Activated CD8-positive, alpha-beta memory T cell treated with anti-CD3 and anti-CD28 coated beads, Interleukin-2, amount 10 ng/mL, durations not matched to agents 7 days and 5 days (primary cell): ENCODE results near the gene DENND2A. TPM values are rescaled to one million over a fixed set of nuclear protein-coding genes. Genes with fewer than 3 reads are reported as not detected.

ENCODE experiments used
- ATAC-seq: fragments of 150-1000 bp; cut with Tn5 transposase; one replicate; pipeline ENCODE4 v1.10.0; 2021; ENCODE audit warnings: moderate library complexity
- CTCF ChIA-PET: fragments of 350-600 bp; sonication (Branson Sonifier 250); formaldehyde crosslinking; loops from one replicate; lab custom pipeline; 2021; ENCODE audit warnings: antibody characterized with exemption; lab: Charles Lee
- DNase-seq: peaks from one replicate; pipeline ENCODE4 v3.0.0-alpha.2; 2020
- H3K27ac Mint-ChIP-seq: one replicate; pipeline ENCODE4 v1.8.0; 2021; ENCODE audit warnings: mild to moderate bottlenecking, mixed read lengths
- H3K27me3 Mint-ChIP-seq: one replicate; pipeline ENCODE4 v1.8.0; 2021; ENCODE audit warnings: mixed read lengths
- H3K36me3 Mint-ChIP-seq: one replicate; pipeline ENCODE4 v1.8.0; 2021; ENCODE audit warnings: mild to moderate bottlenecking, mixed read lengths
- H3K4me1 Mint-ChIP-seq: one replicate; pipeline ENCODE4 v1.8.0; 2021; ENCODE audit warnings: mixed read lengths
- H3K4me3 Mint-ChIP-seq: one replicate; pipeline ENCODE4 v1.8.0; 2021; ENCODE audit warnings: mild to moderate bottlenecking, moderate library complexity, mixed read lengths
- H3K9me3 Mint-ChIP-seq: one replicate; pipeline ENCODE4 v1.8.0; 2022; ENCODE audit warnings: low read depth, mixed read lengths
- total RNA-seq, 2 experiments: library from RNA; stranded (reverse); gene quantifications; one replicate each; pipeline ENCODE4 v1.2.3, GENCODE V29; 2021

Gene DENND2A
- total RNA-seq, 2 experiments from 2014 or later = 0.32 TPM; not detected in 1

DNA sequence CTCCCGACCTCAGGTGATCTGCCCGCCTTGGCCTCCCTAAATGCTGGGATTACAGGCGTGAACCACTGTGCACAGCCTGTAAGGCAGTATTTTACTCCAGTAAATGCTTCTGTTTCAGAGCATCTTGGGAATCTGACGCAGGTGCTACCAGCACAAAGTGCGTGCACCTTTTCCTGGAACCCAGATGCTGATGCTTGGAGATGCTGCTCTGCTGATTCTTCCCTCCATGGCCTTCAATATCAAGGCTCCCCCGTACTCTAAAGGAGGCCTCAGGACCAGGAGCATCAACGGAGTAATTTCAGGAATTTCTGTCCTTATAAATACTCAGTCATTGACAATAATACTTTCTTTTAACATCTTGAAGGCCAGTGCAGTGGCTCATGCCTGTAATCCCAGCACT lies 23.5 kb downstream of the DENND2A start:
- DNase-seq (no peak), ATAC-seq (no peak)
- Mint-ChIP-seq H3K4me1 (no peaks in the 10 kb centered on the region), H3K9me3 (no peaks in the 10 kb centered on the region), H3K27ac (no peak overlapping the region), H3K4me3 (no peak overlapping the region), H3K36me3 (no peaks in the 10 kb centered on the region), H3K27me3 (peaks cover 7% of the 10 kb centered on the region)
- CTCF ChIA-PET = interaction anchor here (1.0 kb wide), 1 partner anchor 74 kb away, joined by 4 read pairs; no protein-coding TSS in a partner anchor

DNA sequence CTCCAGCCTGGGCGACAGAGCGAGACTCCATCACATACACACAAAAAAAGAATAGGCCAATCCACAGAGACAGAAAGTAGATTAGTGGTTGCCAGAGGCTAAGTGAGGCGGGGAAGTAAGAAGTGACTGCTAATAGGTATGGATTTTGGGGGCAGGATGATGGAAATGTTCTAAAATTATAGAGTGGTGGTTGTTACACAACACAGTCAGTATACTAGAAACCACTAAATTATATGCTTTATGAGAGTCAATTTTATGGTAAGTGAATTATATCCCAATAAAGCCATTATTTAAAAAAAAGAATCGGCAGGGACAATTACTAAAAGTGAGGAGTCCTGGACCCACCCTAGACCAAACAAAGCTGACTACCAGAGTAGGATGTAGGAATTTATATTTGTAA lies 24.3 kb downstream of the DENND2A start:
- ATAC-seq (no peak), DNase-seq (no peak)
- CTCF ChIA-PET = interaction anchor here (1.0 kb wide), 1 partner anchor 74 kb away, joined by 4 read pairs; no protein-coding TSS in a partner anchor
- Mint-ChIP-seq H3K36me3 (no peaks in the 10 kb centered on the region), H3K27me3 (peaks cover 3% of the 10 kb centered on the region), H3K9me3 (no peaks in the 10 kb centered on the region), H3K27ac (no peak overlapping the region), H3K4me3 (no peak overlapping the region), H3K4me1 (no peaks in the 10 kb centered on the region)

- Mint-ChIP-seq H3K4me3 (no peak overlapping the region), H3K36me3 (no peaks in the 10 kb centered on the region), H3K9me3 (no peaks in the 10 kb centered on the region), H3K27ac (no peak overlapping the region), H3K27me3 (peaks cover 3% of the 10 kb centered on the region), H3K4me1 (no peaks in the 10 kb centered on the region)
- DNase-seq (no peak), ATAC-seq (no peak)
- CTCF ChIA-PET = no interaction called here
Measured at GRCh38 chr7:140611641-140612040, 29.0 kb downstream of the DENND2A start.

DNA sequence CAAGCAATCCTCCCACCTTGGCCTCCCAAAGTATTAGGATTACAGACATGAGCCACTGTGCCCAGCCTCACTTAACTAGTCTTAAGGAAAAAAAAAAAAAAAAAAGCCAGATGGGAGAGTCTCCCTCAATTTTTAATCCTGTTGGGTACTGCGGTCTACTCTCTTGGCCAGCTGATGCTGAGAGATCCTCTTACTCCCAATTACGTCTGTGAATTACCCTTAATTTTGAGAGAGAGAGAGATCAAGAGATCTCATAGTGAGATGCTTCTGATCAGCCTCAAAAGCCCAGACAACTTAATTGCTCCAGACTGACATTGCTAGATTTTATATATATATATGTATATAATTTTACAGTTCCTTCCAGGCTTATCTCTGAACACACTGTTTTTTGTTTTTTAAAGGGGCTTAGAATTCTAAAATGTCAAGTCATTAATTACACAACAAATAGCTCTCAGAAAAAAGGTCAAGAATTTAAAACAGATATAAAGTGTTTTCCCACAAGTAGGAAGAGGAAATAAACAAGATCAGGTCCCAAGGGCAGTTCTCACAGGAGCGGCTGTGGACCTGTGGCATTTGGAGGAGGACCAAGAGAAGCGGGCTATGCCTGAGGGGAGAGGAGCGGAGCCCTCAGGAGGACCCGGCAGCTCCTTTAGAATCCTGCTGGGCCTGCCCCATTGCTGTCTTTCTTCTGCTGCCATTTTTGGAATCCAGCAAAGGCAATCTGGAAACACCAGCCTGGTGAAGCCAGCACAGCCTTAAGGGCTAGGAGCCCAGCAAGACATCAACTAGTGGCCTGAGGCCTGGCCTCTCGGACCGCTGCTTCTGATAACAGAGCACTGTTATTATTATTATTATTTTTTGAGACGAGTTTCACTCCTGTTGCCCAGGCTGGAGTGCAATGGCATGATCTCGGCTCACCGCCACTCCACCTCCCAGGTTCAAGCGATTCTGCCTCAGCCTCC lies 30.1 kb downstream of the DENND2A start:
- DNase-seq = no peak
- CTCF ChIA-PET = interaction anchor here (0.9 kb wide), 1 partner anchor 26 kb away, joined by 3 read pairs; no protein-coding TSS in a partner anchor
- Mint-ChIP-seq H3K4me3 (no peak overlapping the region), H3K36me3 (no peaks in the 10 kb centered on the region), H3K27me3 (peaks cover 3% of the 10 kb centered on the region), H3K4me1 (no peaks in the 10 kb centered on the region), H3K27ac (no peak overlapping the region), H3K9me3 (no peaks in the 10 kb centered on the region)
- no peak for ATAC-seq

GRCh38 chr7:140609646-140610045 lies 31.0 kb downstream of the DENND2A start:
- ATAC-seq (no peak), DNase-seq (no peak)
- no peaks in the 10 kb centered on the region for H3K4me1 Mint-ChIP-seq
- no peaks in the 10 kb centered on the region for H3K36me3 Mint-ChIP-seq
- peaks cover 3% of the 10 kb centered on the region for H3K27me3 Mint-ChIP-seq
- CTCF ChIA-PET = no interaction called here
- H3K27ac Mint-ChIP-seq = no peak overlapping the region
- H3K9me3 Mint-ChIP-seq = no peaks in the 10 kb centered on the region
- no peak overlapping the region for H3K4me3 Mint-ChIP-seq

DNA sequence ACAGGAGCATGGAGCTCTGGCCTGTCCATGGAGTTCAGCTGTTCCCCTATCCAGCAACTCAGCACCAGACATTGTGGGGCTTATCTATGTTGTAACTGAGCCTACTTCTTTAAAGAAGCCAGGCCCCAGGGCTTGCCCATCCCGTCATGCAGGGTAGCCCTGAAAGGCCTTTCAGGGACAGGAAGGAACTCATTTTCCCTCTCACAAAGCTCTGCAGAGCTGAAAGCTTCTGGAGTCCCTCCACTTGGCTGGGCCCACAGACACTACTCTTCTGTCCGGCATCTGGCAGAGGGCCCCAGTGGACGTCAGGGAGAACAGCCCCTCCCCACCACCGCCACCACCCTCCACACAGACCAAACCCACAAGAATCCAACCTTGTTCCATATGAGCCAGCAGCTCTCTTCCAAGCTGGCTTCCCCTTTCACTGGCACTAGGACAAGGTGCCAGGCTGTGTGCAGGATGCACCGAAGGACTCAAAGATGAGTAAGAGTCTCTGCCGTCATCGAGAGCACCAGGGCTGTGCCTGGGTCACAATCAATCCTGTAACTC lies 33.1 kb downstream of the DENND2A start:
- ATAC-seq = no peak
- CTCF ChIA-PET = no interaction called here

DNA sequence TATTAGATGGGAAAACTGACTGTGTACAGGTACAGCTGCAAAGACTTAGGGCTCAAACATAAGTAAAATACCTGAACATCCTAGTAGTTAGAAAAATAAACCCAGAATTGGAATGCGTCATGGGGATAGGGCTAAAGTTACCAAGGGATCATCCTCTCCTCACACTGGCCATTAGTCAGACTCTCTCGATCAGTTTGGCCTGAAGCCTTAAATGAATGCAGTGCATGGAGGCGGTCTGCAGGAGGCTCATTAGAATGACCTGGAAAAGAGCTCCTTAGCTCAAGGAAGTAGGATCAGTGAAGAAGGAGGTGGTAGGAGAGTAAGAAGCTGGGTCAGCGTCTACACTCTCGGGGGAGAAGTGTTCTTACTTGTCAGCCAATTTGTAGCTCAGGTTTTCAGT lies 35.3 kb downstream of the DENND2A start:
- no peak overlapping the region for H3K4me3 Mint-ChIP-seq
- CTCF ChIA-PET = interaction anchor here (1.5 kb wide), 1 partner anchor 88 kb away, joined by 4 read pairs; no protein-coding TSS in a partner anchor
- no peaks in the 10 kb centered on the region for H3K36me3 Mint-ChIP-seq
- no peaks in the 10 kb centered on the region for H3K9me3 Mint-ChIP-seq
- H3K27me3 Mint-ChIP-seq = peaks cover 8% of the 10 kb centered on the region
- DNase-seq (no peak), ATAC-seq (no peak)
- no peak overlapping the region for H3K27ac Mint-ChIP-seq
- H3K4me1 Mint-ChIP-seq = no peaks in the 10 kb centered on the region

More for the DNA sequence above, 33.1 kb downstream of the DENND2A start:
- no peak for DNase-seq
- Mint-ChIP-seq H3K36me3 (no peaks in the 10 kb centered on the region), H3K27ac (no peak overlapping the region), H3K27me3 (no peaks in the 10 kb centered on the region), H3K4me1 (no peaks in the 10 kb centered on the region), H3K9me3 (no peaks in the 10 kb centered on the region), H3K4me3 (no peak overlapping the region)

DNA sequence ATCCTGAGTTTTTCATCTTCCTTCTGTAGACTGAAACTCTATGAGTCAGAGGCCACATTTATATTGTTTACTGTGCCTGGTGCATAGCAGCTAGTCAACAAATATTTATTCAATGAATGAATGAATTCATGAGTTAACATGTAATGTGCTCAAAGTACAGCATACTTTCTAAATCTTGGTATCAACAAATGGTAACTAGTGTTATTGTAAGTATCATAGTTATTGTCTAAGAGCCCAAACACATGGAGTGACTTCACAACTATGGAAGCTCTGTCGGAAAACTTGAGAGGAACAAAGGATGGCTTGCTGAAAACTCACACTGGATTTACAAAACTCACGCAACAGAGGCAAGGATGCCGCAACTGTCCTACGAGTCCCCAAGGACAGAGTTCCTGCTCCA lies 35.9 kb downstream of the DENND2A start:
- no peaks in the 10 kb centered on the region for H3K36me3 Mint-ChIP-seq
- no peak overlapping the region for H3K27ac Mint-ChIP-seq
- no peak for DNase-seq
- H3K4me1 Mint-ChIP-seq = no peaks in the 10 kb centered on the region
- CTCF ChIA-PET = interaction anchor here (1.2 to 1.5 kb wide), 2 partner anchors 48 to 87 kb away, joined by 3 to 4 read pairs; no protein-coding TSS in a partner anchor
- ATAC-seq = no peak
- H3K27me3 Mint-ChIP-seq = peaks cover 14% of the 10 kb centered on the region
- no peaks in the 10 kb centered on the region for H3K9me3 Mint-ChIP-seq
- no peak overlapping the region for H3K4me3 Mint-ChIP-seq

GRCh38 chr7:140604076-140604475 lies 36.5 kb downstream of the DENND2A start:
- Mint-ChIP-seq H3K36me3 (no peaks in the 10 kb centered on the region), H3K4me1 (no peaks in the 10 kb centered on the region), H3K4me3 (no peak overlapping the region), H3K9me3 (no peaks in the 10 kb centered on the region), H3K27ac (no peak overlapping the region), H3K27me3 (peaks cover 15% of the 10 kb centered on the region)
- CTCF ChIA-PET = interaction anchor here (1.2 kb wide), 1 partner anchor 49 kb away, joined by 3 read pairs; no protein-coding TSS in a partner anchor
- ATAC-seq (no peak), DNase-seq (no peak)

GRCh38 chr7:140601566-140602174 lies 38.9 kb downstream of the DENND2A start:
- Mint-ChIP-seq H3K4me1 (no peaks in the 10 kb centered on the region), H3K27ac (no peak overlapping the region), H3K4me3 (no peak overlapping the region), H3K27me3 (peaks cover 25% of the 10 kb centered on the region), H3K9me3 (no peaks in the 10 kb centered on the region), H3K36me3 (no peaks in the 10 kb centered on the region)
- CTCF ChIA-PET = no interaction called here
- DNase-seq = no peak
- ATAC-seq = no peak

DNA sequence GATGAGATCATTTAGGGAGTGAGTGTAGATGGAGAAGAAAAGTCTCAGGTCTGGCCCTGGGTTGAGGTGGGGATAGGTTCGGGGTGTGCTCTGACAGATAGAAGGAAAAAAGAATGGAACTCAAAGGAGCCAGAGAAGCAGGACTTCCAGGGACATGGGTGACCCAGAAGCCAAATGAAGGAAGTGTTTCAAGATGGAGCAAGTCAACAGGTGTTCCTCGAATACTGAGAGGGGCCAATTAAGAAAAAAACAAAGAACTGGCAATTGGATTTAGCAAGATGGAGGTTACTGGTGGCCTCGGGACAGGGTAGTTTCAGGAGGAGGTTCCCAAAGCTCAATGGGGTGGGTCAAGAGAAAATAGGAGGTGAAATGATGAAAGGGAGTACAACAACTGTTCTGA lies 40.3 kb downstream of the DENND2A start:
- Mint-ChIP-seq H3K27ac (no peak overlapping the region), H3K36me3 (no peaks in the 10 kb centered on the region), H3K9me3 (no peaks in the 10 kb centered on the region), H3K4me1 (no peaks in the 10 kb centered on the region), H3K27me3 (peaks cover 35% of the 10 kb centered on the region), H3K4me3 (no peak overlapping the region)
- ATAC-seq = no peak
- CTCF ChIA-PET = no interaction called here
- no peak for DNase-seq

DNA sequence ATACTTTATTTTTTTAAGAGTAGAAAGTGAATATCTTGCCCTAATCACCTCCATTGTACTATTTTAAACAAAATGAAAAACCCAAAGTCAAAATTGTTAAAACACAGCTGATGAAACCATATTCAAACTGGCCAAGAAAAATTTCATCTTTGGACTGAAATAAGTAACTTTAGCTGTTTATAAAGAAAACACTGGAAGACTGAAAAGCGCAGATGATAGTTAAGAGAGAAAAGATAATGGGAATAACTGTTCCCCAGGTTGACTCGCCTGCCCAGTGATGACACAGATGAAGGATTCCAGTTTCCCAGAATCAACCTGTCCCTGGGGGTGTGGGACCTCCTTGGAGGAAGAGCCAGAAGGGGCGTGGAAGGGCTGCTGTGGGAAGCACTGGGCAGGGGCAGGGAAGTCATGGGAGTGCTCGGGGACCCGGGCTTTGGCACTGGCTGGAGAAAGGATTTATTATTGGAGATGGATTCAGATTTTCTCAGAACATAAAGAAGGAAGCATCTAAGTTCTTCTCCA lies 43.1 kb downstream of the DENND2A start:
- Mint-ChIP-seq H3K4me1 (peaks cover 10% of the 10 kb centered on the region), H3K4me3 (no peak overlapping the region), H3K27me3 (peaks cover 44% of the 10 kb centered on the region), H3K27ac (no peak overlapping the region), H3K36me3 (no peaks in the 10 kb centered on the region), H3K9me3 (no peaks in the 10 kb centered on the region)
- ATAC-seq (no peak), DNase-seq (no peak)
- CTCF ChIA-PET = no interaction called here
